Left renal cortex interstitium (tissue), 4 donors: Measurements from ENCODE around the gene ASB7. TPM values are rescaled to one million over a fixed set of nuclear protein-coding genes. Genes with fewer than 3 reads are reported as not detected.

Source experiments
- DNase-seq, 4 donors: peaks; one replicate each; pipeline ENCODE4 v3.0.0-alpha.2; 2013; ENCODE audit warnings: low read depth in 4 of 4, low spot score in 2 of 4, missing footprints in 1 of 4
- polyA plus RNA-seq, 4 donors: library from polyadenylated mRNA; unstranded; fragments of 120-200 nt; gene quantifications; one replicate each; pipeline ENCODE4 v1.2.1, GENCODE V29; 2013; ENCODE audit not compliant: insufficient read length in 4 of 4

Gene ASB7
- polyA plus RNA-seq, 4 donors, result 15.2 to 18.5 (median 15.5) TPM

DNA sequence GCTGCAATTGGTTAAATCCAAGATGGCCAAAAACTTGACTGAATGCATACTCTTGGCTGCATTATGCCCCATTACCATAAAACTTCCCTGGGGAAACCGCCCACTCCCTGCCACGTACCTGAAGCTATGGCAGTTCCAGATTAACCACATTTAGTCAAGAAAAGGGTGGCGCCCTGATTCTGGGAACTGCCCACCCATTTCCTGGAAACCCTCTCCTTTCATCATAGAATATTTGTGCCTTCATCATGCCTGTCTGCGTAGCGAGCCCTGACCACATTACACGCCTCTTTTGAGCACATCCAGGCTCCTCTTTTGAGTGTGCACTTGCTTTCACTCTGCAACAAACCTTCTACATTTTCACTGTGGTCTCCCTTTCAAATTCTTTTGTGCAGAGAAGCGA, 5.6 kb upstream of the ASB7 start:
- DNase-seq, result no peak

DNA sequence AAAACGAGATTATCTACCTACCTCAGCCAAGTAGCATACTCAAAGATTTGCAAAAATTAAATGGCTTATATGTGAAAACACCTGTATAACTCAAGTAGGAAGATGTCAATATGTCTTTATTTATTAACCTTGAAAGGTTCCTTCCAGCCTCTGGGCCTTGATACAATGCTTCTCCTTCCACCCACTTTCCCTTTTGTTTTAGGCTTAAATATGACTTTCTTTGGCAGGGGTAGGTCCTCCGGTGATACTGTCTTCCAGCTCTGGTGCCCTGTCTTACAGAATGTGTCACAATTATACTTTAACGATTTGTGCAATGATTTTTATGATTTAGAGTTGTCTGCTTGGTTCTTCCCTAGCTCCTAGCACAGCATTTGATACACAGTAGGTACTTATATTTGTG, 4.5 kb upstream of the ASB7 start:
- no peak for DNase-seq

DNA sequence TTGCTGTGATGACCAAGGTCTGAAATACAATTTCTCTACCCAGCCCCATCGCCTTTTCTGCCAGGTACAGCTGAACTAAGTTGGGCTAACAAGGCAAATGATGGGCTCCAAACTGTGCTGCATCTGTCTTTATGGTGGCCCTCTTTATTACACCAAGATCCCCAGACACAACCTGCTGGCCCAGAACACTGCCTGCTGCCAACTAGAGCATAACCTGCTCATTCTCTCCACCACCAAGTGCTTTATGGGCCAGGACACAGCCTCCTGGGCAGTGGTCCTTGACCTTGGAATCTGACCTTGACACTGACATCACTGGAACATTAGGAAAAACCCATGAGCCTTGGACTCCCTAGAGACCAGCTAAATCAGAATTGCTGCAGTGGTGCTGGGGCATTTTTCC, 3.7 kb upstream of the ASB7 start:
- no peak for DNase-seq

- no peak for DNase-seq
These were observed 1.2 kb upstream of the ASB7 start for GRCh38 chr15:100601163-100601562.

DNA sequence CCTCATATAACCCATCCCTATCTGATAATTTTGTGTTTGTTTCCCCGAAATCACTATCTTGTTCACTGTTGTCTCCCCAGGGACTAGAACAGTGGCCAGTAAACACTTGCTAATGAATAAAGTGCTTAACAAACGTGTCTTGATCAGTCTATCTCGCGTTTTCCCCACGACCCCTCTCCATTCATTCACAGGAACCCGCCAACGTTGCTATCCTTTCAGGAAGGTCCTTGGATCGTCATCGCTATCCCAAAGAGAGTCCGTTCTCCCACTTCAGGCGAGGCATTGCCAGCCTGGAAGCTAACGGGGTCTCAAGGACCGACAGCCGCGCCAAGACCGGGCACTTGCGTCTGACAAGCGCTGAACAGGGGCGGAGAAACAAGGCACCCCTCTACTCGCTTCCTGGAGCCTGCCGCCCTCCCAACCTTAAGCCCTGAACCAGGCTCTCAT, 749 bp upstream of the ASB7 start:
- DNase-seq, result peak in 1 of 4 donors; percentile 29

- peak in 1 of 4 donors; percentile 7 for DNase-seq
These were observed 519 bp downstream of the ASB7 start for GRCh38 chr15:100602823-100603393.

DNA sequence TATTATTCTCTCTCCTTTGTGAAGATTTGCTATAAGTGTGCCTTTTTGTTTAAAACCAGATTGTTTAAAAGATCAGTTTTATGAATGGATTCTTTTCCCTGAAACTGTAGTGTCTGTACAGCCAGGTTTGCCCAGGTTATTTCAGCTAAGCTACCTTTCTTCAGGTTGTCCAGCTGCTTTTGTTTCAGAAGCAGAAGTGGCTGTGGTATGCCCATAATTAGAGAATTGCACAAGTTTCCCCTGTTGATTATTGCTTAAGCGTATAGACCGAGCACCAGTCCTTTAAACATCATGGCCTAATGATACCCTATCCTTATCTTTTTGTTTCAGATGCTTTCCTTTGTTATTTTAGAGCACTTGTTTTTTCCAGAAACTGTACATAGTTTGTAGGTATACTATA, 10.2 kb downstream of the ASB7 start:
- no peak for DNase-seq

GRCh38 chr15:100613208-100613607, 10.8 kb downstream of the ASB7 start:
- no peak for DNase-seq

DNA sequence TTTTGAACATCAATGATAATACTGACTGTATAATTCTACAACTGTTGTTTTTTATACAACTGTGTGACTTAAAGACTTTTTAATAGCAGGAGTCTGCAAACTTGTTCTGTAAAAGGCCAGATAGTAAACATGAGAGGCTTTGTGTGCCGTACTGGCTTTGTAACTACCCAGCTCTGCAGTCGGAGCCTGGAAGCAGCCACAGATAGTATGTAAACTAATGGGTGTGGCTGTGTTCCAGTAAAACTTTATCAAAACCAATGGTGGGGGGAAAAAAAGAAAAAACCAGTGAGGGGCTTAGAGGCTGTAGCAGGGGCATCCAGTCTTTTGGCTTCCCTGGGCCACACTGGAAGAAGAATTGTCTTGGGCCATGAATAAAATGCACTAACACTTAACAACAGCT, 11.9 kb downstream of the ASB7 start:
- DNase-seq, result no peak

DNA sequence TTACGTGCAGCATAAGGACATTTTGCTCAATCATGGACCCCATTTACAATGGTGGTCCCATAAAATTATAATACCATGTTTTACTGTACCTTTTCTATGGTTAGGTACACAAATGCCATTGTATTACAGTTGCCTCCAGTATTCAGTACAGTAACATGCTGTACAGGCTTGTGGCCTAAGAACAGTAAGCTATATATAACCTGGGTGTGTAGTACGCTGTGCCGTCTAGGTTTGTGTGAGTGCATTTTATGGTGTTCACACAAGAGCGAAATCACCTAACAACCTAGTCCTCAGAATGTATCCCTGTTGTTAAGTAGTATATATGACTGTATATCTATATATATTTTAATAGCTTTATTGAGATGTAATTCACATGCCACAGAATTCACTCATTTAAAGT, 12.5 kb downstream of the ASB7 start:
- DNase-seq, result no peak

DNA sequence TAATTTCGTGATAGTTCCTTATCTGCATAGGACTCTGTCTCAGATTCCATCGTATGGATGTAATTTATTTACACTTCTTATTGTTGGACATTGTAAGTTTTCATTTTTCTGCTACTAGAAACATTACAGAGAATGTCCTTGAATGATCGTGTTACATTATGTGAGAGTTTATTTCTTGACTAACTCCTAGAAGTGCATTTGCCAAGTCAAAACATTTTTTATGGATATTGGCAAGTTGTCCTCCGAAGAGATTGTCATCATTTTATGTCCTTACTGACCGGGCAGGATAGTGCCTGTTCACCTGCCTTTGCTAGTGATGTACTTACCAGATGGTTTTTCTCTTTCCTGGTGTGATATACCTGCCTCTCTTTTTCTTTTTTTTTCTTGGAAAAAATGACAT, 13.4 kb downstream of the ASB7 start:
- DNase-seq, result no peak

GRCh38 chr15:100616700-100617099, 14.3 kb downstream of the ASB7 start:
- DNase-seq, result no peak

- no peak for DNase-seq
These were observed 20.9 kb downstream of the ASB7 start for GRCh38 chr15:100623301-100623700.

- DNase-seq, result peak; percentile 43 to 72 (median 62)
These were observed 25.5 kb downstream of the ASB7 start for GRCh38 chr15:100627789-100628395.

- no peak for DNase-seq
These were observed 26.4 kb downstream of the ASB7 start for GRCh38 chr15:100628746-100629145.

GRCh38 chr15:100631831-100632230, 29.4 kb downstream of the ASB7 start:
- no peak for DNase-seq

- DNase-seq, result no peak
These were observed 31.3 kb downstream of the ASB7 start for GRCh38 chr15:100633763-100634075.

- DNase-seq, result no peak
These were observed 33.1 kb downstream of the ASB7 start for GRCh38 chr15:100635406-100636071.

GRCh38 chr15:100638177-100638730, 35.9 kb downstream of the ASB7 start:
- DNase-seq, result no peak

GRCh38 chr15:100642213-100642949, 40.0 kb downstream of the ASB7 start:
- no peak for DNase-seq

DNA sequence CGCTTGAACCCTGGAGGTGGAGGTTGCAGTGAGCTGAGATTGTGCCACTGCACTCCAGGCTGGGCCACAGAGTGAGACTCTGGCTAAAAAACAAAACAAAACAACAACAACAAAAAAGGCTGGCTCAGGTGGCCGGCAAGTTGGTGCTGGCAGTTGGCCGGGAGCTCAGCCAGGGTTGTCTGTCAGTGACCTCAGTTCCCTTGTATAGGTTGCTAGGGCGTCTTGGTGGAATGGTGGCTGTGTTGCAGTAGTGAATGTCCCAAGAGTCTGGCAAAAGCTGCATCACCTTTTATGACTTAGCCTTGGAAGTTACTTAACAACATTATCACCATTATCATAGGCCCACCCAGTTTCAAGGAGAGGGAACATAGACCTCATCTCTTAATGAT, 40.6 kb downstream of the ASB7 start:
- no peak for DNase-seq
